NCI-H2107 treated with DMSO at 0.1 percent for 48 hours (cell line): ENCODE measurements around the gene PDCD1.
"Not testable (repeated sequence)": the region's sequence is repeated elsewhere in the genome, so short reads cannot be mapped to it uniquely, and the experiment has no call there.

Experiments
- DNase-seq: peaks from one replicate; lab custom pipeline; 2025; ENCODE audit not compliant: unreplicated experiment; lab: John Stamatoyannopoulos, UW

The PDCD1 gene

DNA sequence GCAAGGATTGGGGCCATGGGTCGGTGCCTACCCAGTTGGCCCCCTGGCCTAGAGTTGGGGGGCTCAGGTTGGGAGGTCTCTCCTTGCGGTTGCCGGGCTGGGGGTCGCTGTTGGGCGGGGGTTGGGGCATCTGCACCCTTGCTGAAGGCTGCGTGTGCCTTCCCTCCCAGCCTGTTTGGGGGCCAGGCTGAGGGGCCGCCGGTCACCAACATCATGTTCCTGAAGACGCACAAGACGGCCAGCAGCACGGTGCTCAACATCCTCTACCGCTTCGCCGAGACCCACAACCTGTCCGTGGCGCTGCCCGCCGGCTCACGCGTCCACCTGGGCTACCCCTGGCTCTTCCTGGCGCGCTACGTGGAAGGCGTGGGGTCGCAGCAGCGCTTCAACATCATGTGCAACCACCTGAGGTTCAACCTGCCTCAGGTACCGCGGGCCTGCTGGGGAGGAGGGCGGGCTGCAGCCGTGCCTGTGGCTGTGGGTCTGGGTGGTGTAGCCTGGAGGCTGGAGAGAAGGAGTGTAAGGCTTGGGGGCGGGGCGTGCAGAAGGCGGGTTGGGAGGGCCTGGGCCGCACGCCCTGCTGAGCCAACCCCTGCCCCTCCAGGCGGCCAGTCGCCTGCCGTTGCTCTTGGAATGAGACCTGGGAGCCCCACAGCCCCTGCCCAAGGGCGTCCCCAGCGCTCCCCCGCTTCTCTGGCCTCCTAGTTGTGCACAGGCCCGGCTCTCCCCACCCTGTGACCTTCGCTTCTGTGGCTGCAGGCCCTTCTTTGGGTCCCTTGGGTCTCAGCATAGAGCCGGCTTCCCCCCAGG, 56.9 kb downstream of the PDCD1 start:
- DNase-seq, result no peak

DNA sequence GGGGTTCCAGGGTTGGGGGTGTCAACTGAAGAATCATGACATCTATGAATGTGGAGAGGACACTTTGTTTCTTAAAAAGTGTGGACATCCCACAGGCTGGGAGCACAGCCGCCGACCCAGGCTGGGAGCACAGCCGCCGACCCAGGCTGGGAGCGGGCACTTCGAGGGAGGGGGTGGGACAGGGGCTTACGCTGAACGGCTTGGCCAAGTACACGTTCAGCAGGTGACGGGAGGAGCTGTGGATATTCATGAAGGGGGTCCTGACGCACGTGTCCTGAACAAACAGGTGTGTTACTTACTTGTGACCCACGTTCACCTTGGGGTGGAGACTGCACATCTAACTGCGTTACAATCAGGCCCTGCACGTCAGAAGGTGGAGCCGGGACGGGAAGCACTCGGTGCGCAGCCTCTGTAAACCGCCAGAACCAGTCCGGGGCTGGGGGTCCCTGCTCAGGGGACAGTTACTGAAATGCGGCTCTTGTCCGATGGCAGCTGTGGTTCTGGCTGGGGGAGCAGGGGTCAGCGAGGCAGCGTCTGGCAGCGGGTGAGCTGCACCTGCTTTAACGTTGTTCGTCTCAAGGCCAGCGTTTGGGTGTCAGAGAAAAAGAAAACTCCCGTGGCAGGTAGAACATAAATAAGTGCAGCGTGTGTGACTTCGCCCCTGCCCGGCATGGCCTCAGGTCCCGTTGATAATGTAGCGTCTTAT, 58.3 kb downstream of the PDCD1 start:
- not testable (repeated sequence) for DNase-seq
